ENCODE data around the gene CDK6. TPM values are rescaled to one million over a fixed set of nuclear protein-coding genes. Genes with fewer than 3 reads are reported as not detected.
A peak's percentile ranks its signal among the peaks of the same experiment; 100 is the strongest.

Gene CDK6
- total RNA-seq, 1 donor from 2014 or later: 30.4 TPM

DNA sequence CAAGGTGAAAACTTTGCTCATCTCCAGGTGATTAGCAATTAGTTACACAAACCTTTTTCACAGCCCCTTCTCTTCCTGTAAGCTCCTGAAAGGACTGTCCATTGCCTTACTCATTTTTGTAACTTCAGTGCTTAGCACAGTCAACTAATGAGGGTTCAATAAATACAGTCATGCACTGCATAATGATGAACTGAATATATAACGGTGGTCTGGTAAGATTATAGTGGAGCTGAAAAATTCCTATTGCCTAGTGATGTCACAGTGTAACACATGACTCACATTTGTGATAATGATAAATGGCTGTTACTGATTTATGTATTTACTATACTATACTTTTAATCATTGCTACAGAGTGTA, 233.3 kb downstream of the CDK6 start:
- DNase-seq (ENCODE audit: low read depth in 2 of 2): no peak

- DNase-seq (ENCODE audit: low read depth in 2 of 2): no peak
Observed at GRCh38 chr7:92602352-92603088, 233.9 kb downstream of the CDK6 start.

- no peak for DNase-seq (ENCODE audit: low read depth in 2 of 2)
Observed at GRCh38 chr7:92598310-92598981, 237.9 kb downstream of the CDK6 start.

DNA sequence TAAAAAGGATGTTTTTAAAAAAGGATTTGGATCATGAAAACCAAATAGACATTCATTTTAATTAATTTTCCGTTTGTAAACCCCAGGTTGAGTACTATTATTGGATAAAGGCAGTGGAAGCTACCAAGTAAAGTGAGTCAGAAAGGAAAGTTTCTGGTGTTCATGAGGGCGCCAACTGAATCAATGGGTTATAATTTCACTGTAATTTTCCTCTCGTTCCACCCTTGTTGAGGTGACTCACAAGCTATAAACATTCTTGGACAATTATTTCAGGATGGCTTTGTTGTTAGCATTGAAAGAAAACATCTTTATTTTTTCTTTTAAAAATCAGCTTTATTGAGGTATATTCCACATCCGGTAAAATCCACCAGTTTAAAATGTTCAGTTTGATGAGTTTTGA, 241.1 kb downstream of the CDK6 start:
- DNase-seq (ENCODE audit: low read depth in 2 of 2): peak in 1 of 2 donors; percentile 17

- DNase-seq (ENCODE audit: low read depth in 2 of 2): no peak
Observed at GRCh38 chr7:92594746-92595145, 241.6 kb downstream of the CDK6 start.

- no peak for DNase-seq (ENCODE audit: low read depth in 2 of 2)
Observed at GRCh38 chr7:92590711-92591310, 245.6 kb downstream of the CDK6 start.

DNA sequence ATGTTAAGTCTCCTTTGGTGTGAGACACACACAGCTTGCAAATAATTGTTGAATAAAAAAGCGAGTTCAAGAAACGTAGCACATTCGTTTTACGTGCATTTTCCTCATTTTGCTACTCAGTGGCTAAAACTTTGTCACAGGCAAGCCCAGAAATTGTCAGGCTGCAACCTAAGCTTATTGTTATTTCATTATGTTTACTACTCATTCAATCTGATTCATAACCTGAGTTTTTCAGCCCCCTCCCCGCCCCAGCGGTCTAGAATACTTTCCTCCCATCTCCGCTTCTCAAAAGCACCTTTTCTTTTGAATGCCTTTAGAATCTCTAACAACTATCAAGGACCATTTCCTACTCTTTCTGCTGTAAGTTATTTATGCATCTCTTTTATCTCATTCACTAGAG, 247.3 kb downstream of the CDK6 start:
- DNase-seq (ENCODE audit: low read depth in 2 of 2): no peak

DNA sequence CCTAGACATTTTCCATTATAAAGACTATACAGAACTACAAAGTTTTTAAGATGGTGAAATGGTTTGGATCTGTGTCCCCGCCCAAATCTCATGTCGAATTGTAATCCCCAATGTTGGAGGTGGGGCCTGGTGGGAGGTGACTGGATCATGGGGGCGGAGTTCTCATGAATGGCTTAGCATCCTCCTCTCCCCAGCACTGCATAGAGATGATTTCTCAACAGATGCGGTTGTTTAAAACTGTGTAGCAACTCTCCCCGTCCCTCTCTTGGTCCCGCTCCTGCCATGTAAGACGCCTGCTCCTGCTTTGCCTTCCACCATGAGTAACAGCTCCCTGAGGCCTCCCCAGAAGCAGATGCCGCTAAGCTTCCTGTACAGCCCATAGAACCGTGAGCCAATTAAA, 247.8 kb downstream of the CDK6 start:
- DNase-seq (ENCODE audit: low read depth in 2 of 2): no peak

- DNase-seq (ENCODE audit: low read depth in 2 of 2): no peak
Observed at GRCh38 chr7:92586841-92587240, 249.5 kb downstream of the CDK6 start.

DNA sequence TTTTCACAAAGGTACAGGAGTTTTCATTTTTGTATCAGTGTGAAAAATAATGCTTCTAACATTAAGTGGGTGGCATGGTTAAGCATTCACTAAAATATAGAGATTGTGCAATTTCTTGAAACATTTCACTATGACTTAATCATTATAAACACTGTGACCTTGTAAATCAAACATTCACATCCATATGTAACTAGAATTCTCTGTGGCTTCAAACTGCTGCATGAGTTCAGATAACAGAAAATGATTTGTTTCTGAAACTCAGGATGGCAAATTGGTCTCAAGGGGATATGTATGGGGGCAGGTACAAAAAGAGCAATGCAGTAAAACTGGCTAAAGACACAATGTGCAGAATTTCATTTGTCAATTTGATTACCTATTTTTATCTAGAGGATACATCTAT, 250.0 kb downstream of the CDK6 start:
- no peak for DNase-seq (ENCODE audit: low read depth in 2 of 2)

GRCh38 chr7:92584953-92585352, 251.4 kb downstream of the CDK6 start:
- DNase-seq (ENCODE audit: low read depth in 2 of 2): peak in 1 of 2 donors; percentile 18

GRCh38 chr7:92582948-92583347, 253.4 kb downstream of the CDK6 start:
- no peak for DNase-seq (ENCODE audit: low read depth in 2 of 2)

DNA sequence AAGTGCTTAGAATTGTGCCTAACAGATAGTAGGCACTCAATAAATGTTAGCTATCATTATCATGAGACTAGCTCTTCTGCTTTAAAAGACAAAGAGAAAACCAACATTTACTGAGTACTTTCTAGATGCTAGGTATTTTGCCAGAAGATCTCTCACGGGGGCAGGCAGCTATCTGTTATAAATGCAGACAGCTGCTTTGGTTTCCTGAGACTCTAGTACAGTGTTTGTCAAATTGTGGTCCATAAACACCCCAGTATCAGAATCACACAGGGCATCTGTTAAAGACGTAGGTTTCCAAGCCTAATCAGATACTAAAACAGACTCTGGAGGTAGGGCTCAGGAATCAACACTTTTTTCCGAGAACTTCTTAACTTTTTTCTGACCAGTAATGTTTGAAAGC, 260.1 kb downstream of the CDK6 start:
- no peak for DNase-seq (ENCODE audit: low read depth in 2 of 2)

GRCh38 chr7:92569137-92569536, 267.2 kb downstream of the CDK6 start:
- no peak for DNase-seq (ENCODE audit: low read depth in 2 of 2)

GRCh38 chr7:92567460-92567859, 268.9 kb downstream of the CDK6 start:
- DNase-seq (ENCODE audit: low read depth in 2 of 2): peak; percentile 44 to 78

- DNase-seq (ENCODE audit: low read depth in 2 of 2): peak; percentile 32 to 37
Observed at GRCh38 chr7:92563345-92563744, 273.0 kb downstream of the CDK6 start.

DNA sequence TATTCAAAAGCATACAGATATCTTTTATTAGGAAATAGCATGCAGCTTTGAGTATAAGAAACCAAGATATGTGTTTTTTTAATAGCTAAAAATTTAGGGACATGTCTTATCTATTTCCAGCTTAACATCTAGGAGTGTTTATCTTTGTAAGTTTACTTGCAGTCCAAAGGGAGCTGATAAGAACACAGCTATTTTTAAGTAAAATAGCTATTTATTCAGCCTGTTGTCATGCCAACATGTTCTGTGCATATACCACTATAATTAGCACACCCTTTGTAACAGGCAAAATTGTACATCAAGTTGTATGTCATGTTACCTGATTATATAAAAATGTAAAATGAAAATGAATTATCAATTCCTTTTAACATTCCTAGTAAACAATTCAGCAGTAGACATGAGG, 275.8 kb downstream of the CDK6 start:
- no peak for DNase-seq (ENCODE audit: low read depth in 2 of 2)

- no peak for DNase-seq (ENCODE audit: low read depth in 2 of 2)
Observed at GRCh38 chr7:92557808-92558362, 278.5 kb downstream of the CDK6 start.

GRCh38 chr7:92557249-92557648, 279.1 kb downstream of the CDK6 start:
- DNase-seq (ENCODE audit: low read depth in 2 of 2): no peak

All from lung microvascular endothelial cell (primary cell).